NCI-H526 (cell line): ENCODE measurements around the gene ZBTB46.

ENCODE experiments used
- DNase-seq, 2 experiments: peaks; one replicate each; lab custom pipeline; 2025; lab: John Stamatoyannopoulos, UW

The ZBTB46 gene

GRCh38 chr20:63837479-63837878 is 6.4 kb upstream of the ZBTB46 start:
- DNase-seq, result no peak

- DNase-seq, result no peak
These were observed 5.6 kb upstream of the ZBTB46 start for GRCh38 chr20:63836458-63837344.

- peak; percentile 88 to 92 for DNase-seq
These were observed 4.2 kb upstream of the ZBTB46 start for GRCh38 chr20:63835021-63835858.

GRCh38 chr20:63834491-63834880 is 3.4 kb upstream of the ZBTB46 start:
- no peak for DNase-seq

GRCh38 chr20:63833776-63834490 is 2.9 kb upstream of the ZBTB46 start:
- no peak for DNase-seq

GRCh38 chr20:63831993-63832686 is 1.1 kb upstream of the ZBTB46 start:
- DNase-seq, result peak in 1 of 2 experiments; percentile 71

GRCh38 chr20:63831646-63831992 is 555 bp upstream of the ZBTB46 start:
- no peak for DNase-seq

GRCh38 chr20:63829945-63830835 is 874 bp downstream of the ZBTB46 start:
- no peak for DNase-seq

GRCh38 chr20:63829603-63829944 is 1.5 kb downstream of the ZBTB46 start:
- DNase-seq, result no peak

- DNase-seq, result no peak
These were observed 2.1 kb downstream of the ZBTB46 start for GRCh38 chr20:63828951-63829350.

- no peak for DNase-seq
These were observed 2.5 kb downstream of the ZBTB46 start for GRCh38 chr20:63828545-63828944.

- no peak for DNase-seq
These were observed 2.9 kb downstream of the ZBTB46 start for GRCh38 chr20:63828124-63828523.

GRCh38 chr20:63826753-63827152 is 4.3 kb downstream of the ZBTB46 start:
- DNase-seq, result no peak

GRCh38 chr20:63825331-63826118 is 5.5 kb downstream of the ZBTB46 start:
- no peak for DNase-seq

- no peak for DNase-seq
These were observed 7.3 kb downstream of the ZBTB46 start for GRCh38 chr20:63823691-63824311.

- no peak for DNase-seq
These were observed 8.8 kb downstream of the ZBTB46 start for GRCh38 chr20:63822276-63822696.

- no peak for DNase-seq
These were observed 9.3 kb downstream of the ZBTB46 start for GRCh38 chr20:63821811-63822210.

GRCh38 chr20:63819224-63819921 is 11.7 kb downstream of the ZBTB46 start:
- DNase-seq, result no peak
